Stimulated activated naive CD8-positive, alpha-beta T cell treated with anti-CD3 and anti-CD28 coated beads, Interleukin-15, Interleukin-2, amounts not matched to agents 100 ng/mL and 50 ng/mL, for 24 hours (primary cell): ENCODE measurements around the gene HOOK2.
"Not testable (repeated sequence)": the region's sequence is repeated elsewhere in the genome, so short reads cannot be mapped to it uniquely, and the experiment has no call there.

ENCODE experiments used
- H3K27ac Mint-ChIP-seq: one replicate; pipeline ENCODE4 v1.8.0; 2021; ENCODE audit warnings: mild to moderate bottlenecking, mixed read lengths
- H3K27me3 Mint-ChIP-seq: one replicate; pipeline ENCODE4 v1.8.0; 2021; ENCODE audit warnings: mixed read lengths
- H3K36me3 Mint-ChIP-seq: one replicate; pipeline ENCODE4 v1.8.0; 2021; ENCODE audit warnings: low read depth, mixed read lengths
- H3K4me1 Mint-ChIP-seq: one replicate; pipeline ENCODE4 v1.8.0; 2021; ENCODE audit warnings: low read depth, mixed read lengths
- H3K4me3 Mint-ChIP-seq: one replicate; pipeline ENCODE4 v1.8.0; 2021; ENCODE audit warnings: mild to moderate bottlenecking, mixed read lengths
- H3K9me3 Mint-ChIP-seq: one replicate; pipeline ENCODE4 v1.8.0; 2021; ENCODE audit warnings: mixed read lengths

The HOOK2 gene, protein sequence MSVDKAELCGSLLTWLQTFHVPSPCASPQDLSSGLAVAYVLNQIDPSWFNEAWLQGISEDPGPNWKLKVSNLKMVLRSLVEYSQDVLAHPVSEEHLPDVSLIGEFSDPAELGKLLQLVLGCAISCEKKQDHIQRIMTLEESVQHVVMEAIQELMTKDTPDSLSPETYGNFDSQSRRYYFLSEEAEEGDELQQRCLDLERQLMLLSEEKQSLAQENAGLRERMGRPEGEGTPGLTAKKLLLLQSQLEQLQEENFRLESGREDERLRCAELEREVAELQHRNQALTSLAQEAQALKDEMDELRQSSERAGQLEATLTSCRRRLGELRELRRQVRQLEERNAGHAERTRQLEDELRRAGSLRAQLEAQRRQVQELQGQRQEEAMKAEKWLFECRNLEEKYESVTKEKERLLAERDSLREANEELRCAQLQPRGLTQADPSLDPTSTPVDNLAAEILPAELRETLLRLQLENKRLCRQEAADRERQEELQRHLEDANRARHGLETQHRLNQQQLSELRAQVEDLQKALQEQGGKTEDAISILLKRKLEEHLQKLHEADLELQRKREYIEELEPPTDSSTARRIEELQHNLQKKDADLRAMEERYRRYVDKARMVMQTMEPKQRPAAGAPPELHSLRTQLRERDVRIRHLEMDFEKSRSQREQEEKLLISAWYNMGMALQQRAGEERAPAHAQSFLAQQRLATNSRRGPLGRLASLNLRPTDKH

DNA sequence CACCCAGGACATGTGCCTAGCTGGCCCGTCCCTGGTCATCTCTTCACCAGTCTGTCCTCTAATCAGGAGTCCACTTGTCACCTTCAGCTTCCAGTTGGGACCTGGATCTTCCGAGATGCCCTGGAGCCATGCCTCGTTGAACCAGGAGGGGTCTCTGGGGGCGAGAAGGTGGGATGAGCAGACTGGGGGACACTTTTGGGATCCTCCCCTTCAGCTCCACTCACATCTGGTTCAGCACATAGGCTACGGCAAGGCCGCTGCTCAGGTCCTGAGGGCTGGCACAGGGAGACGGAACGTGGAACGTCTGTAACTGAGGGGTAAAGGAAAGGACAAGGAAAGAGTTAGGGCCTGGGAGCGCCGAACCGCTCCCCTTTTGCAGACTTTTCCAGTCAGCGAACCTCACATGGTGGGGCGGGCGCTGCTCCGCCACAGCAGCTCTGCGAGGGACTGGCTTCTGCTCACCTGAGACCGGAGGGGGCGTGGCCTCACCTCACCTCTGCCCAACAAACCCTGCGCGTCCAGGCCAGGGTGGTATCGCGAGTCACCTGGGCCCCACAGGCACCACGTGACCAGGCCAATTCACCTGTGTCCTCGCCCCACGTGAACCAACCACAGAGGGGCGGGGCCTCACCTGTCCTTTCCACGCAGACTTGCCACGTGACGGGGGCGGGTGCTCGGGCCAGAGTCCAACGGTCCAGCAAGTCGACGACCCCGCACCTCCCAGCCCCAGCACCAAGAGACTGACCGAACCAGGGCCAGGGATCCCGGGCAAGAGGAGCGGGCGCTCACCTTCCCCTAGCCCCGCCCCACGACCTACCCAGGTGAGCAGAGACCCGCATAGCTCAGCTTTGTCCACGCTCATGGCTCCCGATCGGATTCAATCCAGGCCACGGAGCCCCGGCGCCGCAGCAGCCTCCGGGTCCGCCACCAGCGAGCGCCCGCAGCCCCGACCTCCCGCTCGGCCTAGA is at the start of gene HOOK2:
TSS of gene HOOK2 (minus strand) at position 965 of the 968 bp plus-strand sequence. CDS start at position 862, 103 bp downstream.
- peak within 1 kb of the TSS; percentile 74 for H3K27ac Mint-ChIP-seq
- no peaks in the 10 kb centered on the region for H3K27me3 Mint-ChIP-seq
- no peaks in the 10 kb centered on the region for H3K36me3 Mint-ChIP-seq
- peaks cover 32% of the 10 kb centered on the region for H3K4me1 Mint-ChIP-seq
- H3K4me3 Mint-ChIP-seq: peak within 1 kb of the TSS; percentile 74
- H3K9me3 Mint-ChIP-seq: no peaks in the 10 kb centered on the region

DNA sequence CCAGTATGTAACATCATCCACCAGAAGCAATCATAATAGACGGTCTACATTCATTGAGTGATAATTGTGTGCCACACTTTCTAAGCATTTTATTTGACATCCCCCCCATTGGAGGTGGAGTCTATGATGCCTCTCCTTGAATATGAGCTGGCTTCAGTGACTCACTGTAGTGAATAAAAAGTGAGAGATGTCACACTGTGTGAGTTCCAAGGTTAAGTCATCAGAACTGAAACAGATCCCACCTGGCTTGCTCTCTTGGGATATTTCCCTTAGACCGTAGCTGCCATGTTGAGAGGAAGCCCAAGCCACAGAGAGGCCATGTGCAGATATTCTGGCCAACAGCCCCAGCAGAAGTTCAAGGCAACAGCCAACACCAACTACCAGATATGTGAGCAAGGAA is 46.4 kb upstream of the HOOK2 start:
- Mint-ChIP-seq H3K27ac (no peak overlapping the region), H3K9me3 (no peaks in the 10 kb centered on the region), H3K4me1 (peaks cover 6% of the 10 kb centered on the region), H3K36me3 (no peaks in the 10 kb centered on the region), H3K4me3 (no peak overlapping the region), H3K27me3 (peaks cover 16% of the 10 kb centered on the region)

DNA sequence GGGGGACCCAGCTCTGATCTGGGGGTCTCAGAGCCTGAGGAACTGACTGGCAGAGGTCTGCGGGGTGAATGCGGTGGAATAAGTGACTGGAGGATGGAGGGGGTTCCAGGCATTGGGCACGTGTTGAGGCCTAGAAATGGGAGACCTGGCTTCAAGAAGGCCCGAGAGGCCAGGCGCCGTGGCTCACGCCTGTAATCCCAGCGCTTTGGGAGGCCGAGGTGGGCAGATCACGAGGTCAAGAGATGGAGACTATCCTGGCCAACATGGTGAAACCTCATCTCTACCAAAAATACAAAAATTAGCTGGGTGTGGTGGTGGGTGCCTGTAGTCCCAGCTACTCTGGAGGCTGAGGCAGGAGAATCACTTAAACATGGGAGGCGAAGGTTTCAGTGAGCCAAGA is 42.5 kb upstream of the HOOK2 start:
- not testable (repeated sequence) for H3K27me3 Mint-ChIP-seq, H3K4me1 Mint-ChIP-seq, H3K4me3 Mint-ChIP-seq, H3K27ac Mint-ChIP-seq, H3K9me3 Mint-ChIP-seq
- H3K36me3 Mint-ChIP-seq: peaks cover 16% of the 10 kb centered on the region

DNA sequence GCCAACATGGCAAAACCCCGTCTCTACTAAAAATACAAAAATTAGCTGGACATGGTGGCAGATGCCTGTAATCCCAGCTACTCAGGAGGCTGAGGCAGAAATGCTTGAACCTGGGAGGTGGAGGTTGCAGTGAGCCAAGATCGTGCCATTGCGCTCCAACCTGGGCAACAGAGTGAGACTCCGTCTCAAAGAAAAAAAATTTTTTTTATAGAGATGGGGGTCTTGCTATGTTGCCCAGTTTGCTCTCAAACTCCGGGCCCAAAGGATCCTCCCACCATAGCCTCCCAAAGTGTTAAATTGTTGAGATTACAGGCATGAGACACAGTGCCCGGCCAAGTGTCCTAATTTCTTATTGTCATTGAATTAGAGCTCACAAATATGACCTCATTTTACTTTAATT is 41.8 kb upstream of the HOOK2 start:
- not testable (repeated sequence) for H3K4me3 Mint-ChIP-seq, H3K9me3 Mint-ChIP-seq, H3K27ac Mint-ChIP-seq, H3K27me3 Mint-ChIP-seq, H3K4me1 Mint-ChIP-seq
- H3K36me3 Mint-ChIP-seq: peaks cover 21% of the 10 kb centered on the region

DNA sequence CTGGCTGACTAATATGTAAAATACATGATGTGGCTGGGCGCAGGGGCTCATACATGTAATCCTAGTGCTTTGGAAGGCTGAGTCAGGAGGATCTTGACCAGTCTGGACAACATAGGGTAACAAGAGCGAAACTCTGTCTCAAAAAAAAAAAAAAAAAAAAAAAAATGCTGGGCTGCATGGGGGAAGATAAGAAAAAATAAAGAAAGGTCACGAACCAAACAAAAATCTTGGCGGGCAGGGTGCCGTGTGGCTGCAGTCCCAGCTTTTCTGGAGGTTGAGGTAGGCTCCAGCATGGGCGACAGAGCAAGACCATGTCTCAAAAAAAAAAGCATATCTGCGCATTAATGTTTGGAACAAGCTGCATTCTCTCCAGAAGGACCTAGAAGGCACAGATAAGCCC is 39.7 kb upstream of the HOOK2 start:
- H3K27ac Mint-ChIP-seq: no peak overlapping the region
- no peak overlapping the region for H3K4me3 Mint-ChIP-seq
- peaks cover 21% of the 10 kb centered on the region for H3K36me3 Mint-ChIP-seq
- no peaks in the 10 kb centered on the region for H3K27me3 Mint-ChIP-seq
- no peaks in the 10 kb centered on the region for H3K9me3 Mint-ChIP-seq
- no peaks in the 10 kb centered on the region for H3K4me1 Mint-ChIP-seq

DNA sequence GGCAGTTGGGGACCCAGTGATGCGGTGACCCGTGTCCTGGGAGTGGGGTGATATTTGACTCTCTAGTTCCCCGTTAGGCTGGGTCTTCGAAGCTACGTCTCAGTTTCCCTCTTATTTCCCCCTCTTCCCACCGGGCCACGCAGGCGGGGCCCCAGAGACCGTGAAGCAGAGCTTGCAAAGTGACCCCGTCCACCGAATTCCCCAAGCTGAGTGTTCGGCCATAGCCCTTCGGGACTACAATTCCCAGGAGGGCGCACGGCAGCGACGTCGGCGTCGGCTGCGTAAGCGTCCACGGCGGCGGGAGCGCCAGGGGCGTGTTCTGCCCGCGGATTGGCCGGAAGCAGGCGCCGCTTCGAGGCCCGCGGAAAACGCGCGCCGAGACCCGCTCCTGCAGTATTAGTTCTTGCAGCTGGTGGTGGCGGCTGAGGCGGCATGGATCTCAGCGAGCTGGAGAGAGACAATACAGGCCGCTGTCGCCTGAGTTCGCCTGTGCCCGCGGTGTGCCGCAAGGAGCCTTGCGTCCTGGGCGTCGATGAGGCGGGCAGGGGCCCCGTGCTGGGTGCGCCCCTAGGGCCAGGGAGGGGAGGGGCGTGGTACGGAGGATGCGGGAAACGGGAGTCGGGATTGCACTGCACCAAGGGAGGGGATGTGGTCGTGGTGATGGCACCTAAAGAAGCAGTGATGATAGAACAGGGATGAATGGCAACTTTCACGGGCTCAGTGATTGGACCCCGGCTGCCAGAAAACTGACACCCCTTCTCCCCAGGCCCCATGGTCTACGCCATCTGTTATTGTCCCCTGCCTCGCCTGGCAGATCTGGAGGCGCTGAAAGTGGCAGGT is 31.1 kb upstream of the HOOK2 start, which contains the start of gene RNASEH2A:
TSS of gene RNASEH2A (plus strand) at position 343 of the 840 bp plus-strand sequence. CDS start at position 433, 90 bp downstream.
- H3K4me3 Mint-ChIP-seq: peak within 1 kb of the TSS; percentile 95
- peaks cover 22% of the 10 kb centered on the region for H3K4me1 Mint-ChIP-seq
- peaks cover 17% of the 10 kb centered on the region for H3K36me3 Mint-ChIP-seq
- H3K27me3 Mint-ChIP-seq: no peaks in the 10 kb centered on the region
- peak within 1 kb of the TSS; percentile 92 for H3K27ac Mint-ChIP-seq
- H3K9me3 Mint-ChIP-seq: no peaks in the 10 kb centered on the region

DNA sequence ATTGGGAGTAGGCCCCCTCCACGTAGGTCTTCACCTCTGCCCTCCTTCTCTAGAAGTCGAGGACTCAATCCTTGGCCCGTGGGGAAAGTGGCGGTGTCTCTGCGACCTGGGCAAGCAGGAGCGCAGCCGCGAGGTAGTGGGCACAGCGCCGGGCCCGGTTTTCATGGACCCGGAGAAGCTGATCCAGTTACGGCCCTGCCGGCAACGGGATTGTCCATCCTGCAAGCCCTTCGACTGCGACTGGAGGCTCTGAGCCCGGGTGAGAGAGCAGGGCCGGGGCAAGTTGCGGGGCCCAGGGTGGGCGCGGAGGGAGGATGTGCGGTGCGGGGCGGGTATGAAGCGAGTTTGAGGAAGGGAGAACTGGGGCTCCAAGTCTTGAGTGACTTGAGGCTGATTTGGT is 28.7 kb upstream of the HOOK2 start:
- Mint-ChIP-seq H3K4me1 (peaks cover 29% of the 10 kb centered on the region), H3K9me3 (no peaks in the 10 kb centered on the region), H3K27ac (no peak overlapping the region), H3K4me3 (no peak overlapping the region), H3K36me3 (peaks cover 23% of the 10 kb centered on the region), H3K27me3 (no peaks in the 10 kb centered on the region)

DNA sequence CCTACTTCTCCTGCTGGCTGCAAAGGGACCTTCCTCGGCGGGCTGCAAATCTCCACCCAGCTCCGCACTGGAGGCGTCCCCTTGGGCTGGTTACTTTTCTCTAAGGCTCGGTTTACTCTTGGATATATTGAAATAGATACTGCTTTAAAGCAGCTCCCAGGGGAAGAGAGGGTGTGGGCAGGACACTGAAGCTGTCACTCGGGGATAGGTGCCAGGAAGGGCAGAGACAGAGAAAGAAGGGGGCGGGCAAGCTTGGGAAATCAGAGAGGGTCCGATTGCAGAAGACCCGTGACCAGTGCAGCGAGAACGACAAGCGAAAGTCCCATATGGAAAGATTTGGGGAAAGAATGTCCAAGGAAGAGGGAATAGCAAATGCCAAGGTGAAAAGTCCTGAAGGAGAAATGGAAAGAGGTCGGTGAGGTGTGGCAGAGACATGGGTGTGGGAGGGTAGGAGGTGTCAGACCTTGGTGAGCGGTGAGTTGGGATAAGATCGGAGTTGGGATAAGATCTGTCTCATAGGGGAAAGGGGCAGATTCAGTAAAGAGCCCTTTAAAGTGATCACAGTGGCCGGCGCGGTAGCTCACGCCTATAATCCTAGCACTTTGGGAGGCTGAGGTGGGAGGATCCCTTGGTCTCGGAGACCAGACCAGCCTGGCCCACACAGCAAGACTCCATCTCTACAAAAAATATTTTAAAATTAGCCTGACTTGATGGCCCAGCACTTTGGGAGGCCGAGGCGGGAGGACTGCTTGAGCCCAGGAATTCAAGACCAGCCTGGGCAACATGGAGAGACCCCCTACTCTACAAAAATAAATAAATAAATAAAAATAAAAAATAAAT is 27.1 kb upstream of the HOOK2 start:
- peaks cover 15% of the 10 kb centered on the region for H3K36me3 Mint-ChIP-seq
- peaks cover 25% of the 10 kb centered on the region for H3K4me1 Mint-ChIP-seq
- H3K27ac Mint-ChIP-seq: peak overlapping the region; percentile 51
- H3K9me3 Mint-ChIP-seq: no peaks in the 10 kb centered on the region
- no peaks in the 10 kb centered on the region for H3K27me3 Mint-ChIP-seq
- peak overlapping the region; percentile 89 for H3K4me3 Mint-ChIP-seq

DNA sequence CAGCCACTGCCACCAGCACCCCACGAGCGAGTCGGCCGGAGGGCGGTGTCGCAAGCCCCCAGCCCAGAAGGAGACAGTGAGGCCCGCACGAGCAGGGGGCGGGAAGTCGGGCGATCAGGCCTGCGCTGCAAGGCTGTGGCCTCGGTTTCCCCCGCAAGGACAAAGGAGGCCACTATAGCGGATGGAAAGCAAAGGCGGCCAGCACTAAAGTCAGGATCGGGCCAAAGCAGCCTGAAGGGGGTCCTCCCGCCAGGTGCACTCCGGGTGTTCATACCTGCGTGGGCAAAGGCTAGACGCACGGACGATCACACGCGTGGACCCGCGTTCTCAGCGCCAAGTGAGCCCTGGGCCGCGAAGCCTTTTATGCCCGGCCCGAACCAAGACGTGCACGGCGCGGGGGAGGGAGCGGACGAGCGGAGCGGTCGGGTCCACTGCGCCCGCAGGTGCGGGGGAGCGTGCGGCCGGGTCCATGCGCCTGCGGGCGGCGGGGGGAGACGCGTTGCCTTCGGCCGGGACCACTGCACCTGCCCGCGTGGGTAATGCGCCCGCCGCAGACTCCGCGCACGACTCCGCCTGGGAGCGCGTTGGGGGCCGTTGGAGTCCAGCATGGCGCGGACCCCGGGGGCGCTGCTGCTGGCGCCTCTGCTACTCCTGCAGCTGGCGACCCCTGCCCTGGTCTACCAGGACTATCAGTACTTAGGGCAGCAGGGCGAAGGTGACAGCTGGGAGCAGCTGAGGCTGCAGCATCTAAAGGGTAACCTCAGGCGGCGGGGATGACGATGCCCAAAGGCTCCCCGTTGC is 26.3 kb upstream of the HOOK2 start, which contains the start of the genes PRDX2 and THSD8:
TSS of gene PRDX2 (minus strand) at position 335 of the 801 bp plus-strand sequence. CDS start 539 bp downstream, outside the sequence.
TSS of gene THSD8 (plus strand) at position 604 of the 801 bp plus-strand sequence. CDS start at position 607, 3 bp downstream.
- Mint-ChIP-seq H3K9me3 (no peaks in the 10 kb centered on the region), H3K4me3 (peak within 1 kb of the TSS; percentile 89), H3K36me3 (peaks cover 12% of the 10 kb centered on the region), H3K27ac (peak within 1 kb of the TSS; percentile 83), H3K27me3 (no peaks in the 10 kb centered on the region), H3K4me1 (peaks cover 25% of the 10 kb centered on the region)

DNA sequence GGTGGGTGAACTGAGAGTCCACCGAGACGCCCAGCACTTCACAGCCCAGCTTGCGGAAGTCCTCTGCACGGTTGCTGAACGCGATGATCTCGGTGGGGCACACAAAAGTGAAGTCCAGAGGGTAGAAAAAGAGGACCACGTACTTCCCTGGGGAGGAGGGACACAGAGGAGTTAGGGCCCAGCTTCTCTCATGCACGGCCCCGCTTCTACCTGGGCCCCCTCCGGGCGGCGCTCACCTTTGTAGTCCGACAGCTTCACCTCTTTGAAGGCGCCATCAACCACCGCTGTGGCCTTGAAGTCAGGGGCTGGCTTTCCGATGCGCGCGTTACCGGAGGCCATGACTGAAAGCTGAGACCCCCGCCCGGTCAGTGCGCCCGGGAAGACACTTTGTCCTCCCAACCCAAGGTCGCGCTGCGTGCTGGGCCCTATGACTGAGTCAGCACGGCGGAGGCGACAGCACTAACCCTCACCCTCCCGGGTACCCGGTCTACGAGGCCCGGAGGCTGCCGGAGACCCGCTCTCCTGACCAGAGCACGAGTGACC is 25.6 kb upstream of the HOOK2 start:
- Mint-ChIP-seq H3K27ac (peak overlapping the region; percentile 83), H3K4me3 (peak overlapping the region; percentile 89), H3K9me3 (no peaks in the 10 kb centered on the region), H3K4me1 (peaks cover 25% of the 10 kb centered on the region), H3K36me3 (peaks cover 10% of the 10 kb centered on the region), H3K27me3 (no peaks in the 10 kb centered on the region)

DNA sequence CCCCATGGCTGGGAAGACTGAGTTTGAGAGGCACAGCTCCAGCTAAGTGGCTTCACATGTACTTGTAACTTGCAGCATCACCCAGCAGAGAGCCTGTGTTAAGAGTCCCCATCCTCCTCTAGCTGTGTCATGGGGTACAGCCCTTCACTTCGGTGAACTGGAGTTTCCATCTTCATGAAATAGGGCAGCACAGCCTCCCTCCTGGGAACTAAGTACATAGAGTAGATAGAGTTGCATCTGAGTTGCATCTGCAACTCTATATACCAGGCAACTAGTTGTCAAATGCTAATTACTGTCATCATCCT is 25.1 kb upstream of the HOOK2 start:
- H3K9me3 Mint-ChIP-seq: no peaks in the 10 kb centered on the region
- peaks cover 10% of the 10 kb centered on the region for H3K36me3 Mint-ChIP-seq
- no peaks in the 10 kb centered on the region for H3K27me3 Mint-ChIP-seq
- peak overlapping the region; percentile 89 for H3K4me3 Mint-ChIP-seq
- peak overlapping the region; percentile 83 for H3K27ac Mint-ChIP-seq
- peaks cover 28% of the 10 kb centered on the region for H3K4me1 Mint-ChIP-seq

DNA sequence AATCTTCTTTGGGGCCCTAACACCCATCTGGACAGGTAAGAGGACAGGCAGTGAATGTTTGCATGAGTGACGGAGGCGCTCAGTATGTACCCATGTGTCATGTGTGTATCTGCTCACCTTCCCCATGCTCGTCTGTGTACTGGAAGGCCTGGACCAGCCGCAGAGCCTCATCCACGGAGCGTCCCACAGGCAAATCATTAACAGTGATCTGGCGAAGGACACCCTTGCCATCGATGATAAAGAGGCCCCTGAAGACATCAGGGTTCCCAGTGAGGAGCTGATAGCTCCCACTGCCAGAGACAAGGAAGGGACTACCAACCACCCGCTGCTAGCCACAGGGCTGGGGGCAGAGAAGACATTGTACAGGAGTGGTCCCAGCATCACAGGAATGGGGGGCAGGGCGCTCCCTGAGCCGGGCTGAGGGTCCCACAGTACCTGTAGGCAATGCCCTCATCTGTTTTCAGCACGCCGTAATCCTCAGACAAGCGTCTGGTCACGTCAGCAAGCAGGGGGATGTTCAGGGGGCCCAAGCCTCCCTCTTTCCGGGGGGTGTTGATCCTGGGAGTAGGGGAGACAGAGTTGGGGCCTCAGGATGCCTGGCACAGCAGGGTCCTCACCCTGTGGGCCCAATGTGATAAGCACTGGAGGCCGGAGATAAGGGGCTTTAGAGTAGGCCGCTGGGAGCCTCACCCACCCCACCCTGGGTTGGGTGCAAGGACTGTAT is 24.6 kb upstream of the HOOK2 start:
- H3K27ac Mint-ChIP-seq: no peak overlapping the region
- peaks cover 10% of the 10 kb centered on the region for H3K36me3 Mint-ChIP-seq
- H3K27me3 Mint-ChIP-seq: no peaks in the 10 kb centered on the region
- no peaks in the 10 kb centered on the region for H3K9me3 Mint-ChIP-seq
- peak overlapping the region; percentile 89 for H3K4me3 Mint-ChIP-seq
- peaks cover 31% of the 10 kb centered on the region for H3K4me1 Mint-ChIP-seq
